ENCODE results near the gene VWA5A. TPM values are rescaled to one million over a fixed set of nuclear protein-coding genes. Genes with fewer than 3 reads are reported as not detected.

VWA5A gene
- total and polyA plus RNA-seq, 12 donors, result 1.2 to 8.8 (median 3.5) TPM

- no peak for TF ChIP-seq CTCF (IDR thresholded peaks at IDR 0.05)
- H3K36me3 ChIP-seq, result no peaks in the 10 kb centered on the region
- H3K9me3 ChIP-seq, result no peaks in the 10 kb centered on the region
- no peak for DNase-seq
- ATAC-seq, result no peak
- peaks cover 0 to 51% (median 6%) of the 10 kb centered on the region in 7 donors for H3K27me3 ChIP-seq
- intact Hi-C loops (cut with DNase I), result no loop called here
- H3K27ac ChIP-seq, result no peak overlapping the region
- WGBS, 2 donors, result 74 to 77% methylated on average over 3 of the region's 3 CpGs
- H3K4me1 ChIP-seq, result no peaks in the 10 kb centered on the region
- H3K4me3 ChIP-seq, result no peak overlapping the region
Observed at GRCh38 chr11:124085583-124085982, 29.7 kb upstream of the VWA5A start.

GRCh38 chr11:124085997-124086846, 29.0 kb upstream of the VWA5A start:
- 57 to 58% methylated on average over 10 of the region's 10 CpGs for WGBS, 2 donors
- DNase-seq (no peak), ATAC-seq (no peak)
- Histone ChIP-seq H3K27ac (no peak overlapping the region), H3K27me3 (peaks cover 0 to 48% (median 6%) of the 10 kb centered on the region in 7 donors), H3K4me1 (no peaks in the 10 kb centered on the region), H3K9me3 (no peaks in the 10 kb centered on the region), H3K36me3 (no peaks in the 10 kb centered on the region), H3K4me3 (no peak overlapping the region)
- TF ChIP-seq CTCF (IDR thresholded peaks at IDR 0.05), result no peak
- intact Hi-C loops (cut with DNase I), result no loop called here

- intact Hi-C loops (cut with DNase I), result no loop called here
- DNase-seq, result no peak
- Histone ChIP-seq H3K36me3 (no peaks in the 10 kb centered on the region), H3K4me3 (no peak overlapping the region), H3K4me1 (no peaks in the 10 kb centered on the region), H3K9me3 (no peaks in the 10 kb centered on the region), H3K27me3 (peaks cover 0 to 20% (median 0%) of the 10 kb centered on the region in 7 donors), H3K27ac (no peak overlapping the region)
- TF ChIP-seq CTCF (IDR thresholded peaks at IDR 0.05), result no peak
- no peak for ATAC-seq
Observed at GRCh38 chr11:124090996-124091395, 24.3 kb upstream of the VWA5A start.

GRCh38 chr11:124093330-124093729, 21.9 kb upstream of the VWA5A start:
- Histone ChIP-seq H3K27me3 (peaks cover 0 to 15% (median 7%) of the 10 kb centered on the region in 7 donors), H3K4me3 (no peak overlapping the region), H3K4me1 (no peaks in the 10 kb centered on the region), H3K9me3 (no peaks in the 10 kb centered on the region), H3K36me3 (no peaks in the 10 kb centered on the region), H3K27ac (no peak overlapping the region)
- WGBS, 2 donors, result 86 to 97% methylated on average over 2 of the region's 2 CpGs
- intact Hi-C loops (cut with DNase I), result no loop called here
- DNase-seq, result no peak
- ATAC-seq, result no peak
- no peak for TF ChIP-seq CTCF (IDR thresholded peaks at IDR 0.05)
